ENCODE measurements around the gene SATB2. TPM values are rescaled to one million over a fixed set of nuclear protein-coding genes. Genes with fewer than 3 reads are reported as not detected.

SATB2 gene
- total RNA-seq, 1 donor from 2014 or later, result 2.7 TPM

DNA sequence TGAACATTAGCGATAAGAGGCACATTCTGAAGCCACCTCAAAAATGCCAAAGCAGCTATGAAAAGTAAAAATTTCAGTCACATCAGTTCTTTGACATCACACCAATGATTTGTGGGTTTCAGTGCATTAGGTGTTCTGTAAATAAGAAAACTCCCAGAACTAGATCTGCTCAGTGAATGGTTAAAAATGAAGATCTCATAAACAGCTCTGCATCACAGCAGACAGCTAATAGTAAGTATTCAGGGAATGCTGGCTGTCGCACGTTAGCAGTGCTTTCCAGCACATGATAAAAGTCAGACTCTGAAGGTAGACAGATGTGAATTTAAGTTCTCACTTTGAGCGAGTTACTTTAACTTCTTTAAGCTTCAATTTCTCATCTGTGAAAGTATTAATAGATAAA lies 154.9 kb downstream of the SATB2 start:
- no peak for DNase-seq (ENCODE audit: low read depth)
- H3K4me3 ChIP-seq (ENCODE audit: low read depth, low read length), result no peak overlapping the region
- no peak for TF ChIP-seq CTCF (conservative IDR thresholded peaks at IDR 0.05; ENCODE audit: low read depth, low read length)

- no peak for DNase-seq (ENCODE audit: low read depth)
- TF ChIP-seq CTCF (conservative IDR thresholded peaks at IDR 0.05; ENCODE audit: low read depth, low read length), result no peak
- H3K4me3 ChIP-seq (ENCODE audit: low read depth, low read length), result no peak overlapping the region
Measured at GRCh38 chr2:199288424-199288823, 169.3 kb downstream of the SATB2 start.

- TF ChIP-seq CTCF (conservative IDR thresholded peaks at IDR 0.05; ENCODE audit: low read depth, low read length), result no peak
- no peak for DNase-seq (ENCODE audit: low read depth)
- H3K4me3 ChIP-seq (ENCODE audit: low read depth, low read length), result no peak overlapping the region
Measured at GRCh38 chr2:199282309-199282708, 175.4 kb downstream of the SATB2 start.

GRCh38 chr2:199279146-199279545 lies 178.6 kb downstream of the SATB2 start:
- H3K4me3 ChIP-seq (ENCODE audit: low read depth, low read length), result no peak overlapping the region
- no peak for TF ChIP-seq CTCF (conservative IDR thresholded peaks at IDR 0.05; ENCODE audit: low read depth, low read length)
- no peak for DNase-seq (ENCODE audit: low read depth)

DNA sequence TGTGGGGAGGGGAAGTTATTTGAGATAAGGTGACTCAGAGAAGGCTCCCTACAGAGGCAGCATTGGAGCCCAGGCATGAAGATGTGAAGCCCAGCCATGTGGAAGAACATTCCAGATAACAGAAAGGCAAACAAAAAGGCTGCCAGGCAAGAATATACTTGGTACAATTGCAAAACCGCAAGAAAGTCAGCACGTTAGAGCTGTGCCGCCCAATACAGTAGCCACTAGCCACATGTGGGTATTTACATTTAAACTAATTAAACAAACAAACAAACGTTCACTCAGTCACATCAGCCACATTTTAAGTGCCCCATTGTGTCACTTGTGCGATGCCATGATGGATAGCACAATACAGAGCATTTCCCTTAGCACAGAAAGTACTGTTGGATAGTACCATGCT lies 179.6 kb downstream of the SATB2 start:
- TF ChIP-seq CTCF (conservative IDR thresholded peaks at IDR 0.05; ENCODE audit: low read depth, low read length), result no peak
- DNase-seq (ENCODE audit: low read depth), result no peak
- H3K4me3 ChIP-seq (ENCODE audit: low read depth, low read length), result no peak overlapping the region

GRCh38 chr2:199273042-199273511 lies 184.7 kb downstream of the SATB2 start:
- no peak overlapping the region for H3K4me3 ChIP-seq (ENCODE audit: low read depth, low read length)
- DNase-seq (ENCODE audit: low read depth), result no peak
- no peak for TF ChIP-seq CTCF (conservative IDR thresholded peaks at IDR 0.05; ENCODE audit: low read depth, low read length)

DNA sequence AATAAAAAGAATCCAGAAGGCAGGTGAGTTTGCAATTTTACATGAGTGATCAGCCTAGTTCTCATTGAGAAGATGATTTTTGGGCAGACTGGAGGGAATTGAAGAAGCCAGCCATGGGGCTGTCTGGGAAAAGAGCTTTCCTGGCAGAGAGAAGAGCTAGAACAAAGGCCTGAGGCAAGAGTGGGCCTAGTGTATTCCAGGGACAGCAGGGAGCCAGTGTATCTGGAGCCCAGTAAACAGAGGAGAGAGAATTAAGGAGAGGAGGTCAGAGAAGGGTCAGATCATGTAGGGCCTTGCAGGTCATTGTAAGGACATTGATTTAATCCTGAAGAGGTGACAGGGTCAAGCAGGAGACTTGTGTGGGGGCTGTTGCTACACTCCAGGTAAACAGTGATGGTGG lies 195.8 kb downstream of the SATB2 start:
- no peak for DNase-seq (ENCODE audit: low read depth)
- H3K4me3 ChIP-seq (ENCODE audit: low read depth, low read length), result no peak overlapping the region
- no peak for TF ChIP-seq CTCF (conservative IDR thresholded peaks at IDR 0.05; ENCODE audit: low read depth, low read length)
